Tibial nerve (tissue), 3 donors: ENCODE data around the gene YWHAB.

Experiments
- CTCF ChIP-seq, 5 experiments: fragments of 200-600 bp in 3 of 5; fragments of 450-650 bp in 2 of 5; sonication (generic) in 3 of 5; IDR thresholded peaks; one replicate each; pipeline ENCODE4 v1.5.1; 2016 to 2019; ENCODE audit warnings: antibody characterized with exemption in 5 of 5, mild to moderate bottlenecking in 3 of 5, moderate library complexity in 2 of 5
- POLR2A ChIP-seq, 2 donors: fragments of 450-650 bp; IDR thresholded peaks; one replicate each; pipeline ENCODE4 v1.6.1; 2017; ENCODE audit warnings: antibody characterized with exemption in 2 of 2, mild to moderate bottlenecking in 2 of 2, moderate library complexity in 2 of 2

- TF ChIP-seq POLR2A (IDR thresholded peaks at IDR 0.05) (no peak), CTCF (IDR thresholded peaks at IDR 0.05) (no peak)
These were observed 34.0 kb upstream of the YWHAB start for GRCh38 chr20:44851545-44851944.
